Measurements from ENCODE around the gene DROSHA. TPM values are rescaled to one million over a fixed set of nuclear protein-coding genes. Genes with fewer than 3 reads are reported as not detected.

DROSHA gene
- total RNA-seq, 1 experiment from 2014 or later = 106 TPM

GRCh38 chr5:31553863-31554262, 22.0 kb upstream of the DROSHA start:
- Histone ChIP-seq H3K9ac (ENCODE audit: extremely low read depth, insufficient read length, low read length) (no peak overlapping the region), H3K4me2 (ENCODE audit: insufficient read depth, insufficient read length, low read length) (no peak overlapping the region), H3K18ac (ENCODE audit: insufficient read length, low read depth, low read length) (no peak overlapping the region), H2BK120ac (ENCODE audit: low read depth, low read length, poor library complexity, severe bottlenecking) (no peak overlapping the region), H3K23me2 (ENCODE audit: insufficient read length, low read depth, low read length, poor library complexity, severe bottlenecking) (no peaks in the 10 kb centered on the region), H2AFZ (ENCODE audit: low read length) (no peak overlapping the region), H3T11ph (ENCODE audit: low read length) (no peak overlapping the region), H3K79me1 (ENCODE audit: insufficient read depth, low read depth, low read length, poor library complexity, severe bottlenecking) (no peaks in the 10 kb centered on the region), H3K56ac (ENCODE audit: insufficient read length, low read depth, low read length) (no peak overlapping the region), H3K27ac (ENCODE audit: insufficient read length, low read depth, low read length) (no peak overlapping the region), H2AK5ac (ENCODE audit: insufficient read length, low read length) (no peak overlapping the region), H4K8ac (replicated peaks; ENCODE audit: insufficient read length, low read depth, low read length) (no peak overlapping the region), H4K91ac (ENCODE audit: insufficient read length, low read depth, low read length) (no peak overlapping the region), H3K4ac (ENCODE audit: low read depth, low read length) (no peak overlapping the region), H3K23ac (ENCODE audit: insufficient read length, low read depth, low read length) (no peak overlapping the region), H4K20me1 (ENCODE audit: control insufficient read depth, insufficient read depth, insufficient read length) (no peaks in the 10 kb centered on the region), H3K4me1 (ENCODE audit: insufficient read depth, low read length) (no peaks in the 10 kb centered on the region), H3K14ac (ENCODE audit: insufficient read depth, low read length) (no peak overlapping the region), H3K79me2 (ENCODE audit: insufficient read depth, low read length) (no peaks in the 10 kb centered on the region), H3K27me3 (ENCODE audit: insufficient read depth, low read length) (no peaks in the 10 kb centered on the region), H3K9me3 (ENCODE audit: control insufficient read depth, low read depth, low read length) (no peaks in the 10 kb centered on the region), H2BK5ac (ENCODE audit: insufficient read length, low read length) (no peak overlapping the region), H2BK15ac (ENCODE audit: low read depth, low read length) (no peak overlapping the region), H4K5ac (ENCODE audit: insufficient read length, low read depth, low read length) (no peak overlapping the region), H2BK20ac (ENCODE audit: low read depth, low read length, poor library complexity, severe bottlenecking) (no peak overlapping the region), H2BK12ac (ENCODE audit: insufficient read length, low read depth, low read length) (no peak overlapping the region)
- Mint-ChIP-seq H3K9me3 (no peaks in the 10 kb centered on the region), H3K4me3 (no peak overlapping the region), H3K27ac (no peak overlapping the region), H3K27me3 (ENCODE audit: low read depth) (no peaks in the 10 kb centered on the region), H3K36me3 (ENCODE audit: insufficient read depth in 1 of 3, low read depth in 3 of 3) (peaks cover 21 to 67% (median 51%) of the 10 kb centered on the region in 3 experiments), H3K4me1 (no peaks in the 10 kb centered on the region)
- DNase-seq = no peak
- no peak for TF ChIP-seq CTCF (conservative IDR thresholded peaks at IDR 0.05)

All from H9 (cell line).